Neural cell (in vitro differentiated cells): ENCODE results near the gene SLBP. TPM values are rescaled to one million over a fixed set of nuclear protein-coding genes. Genes with fewer than 3 reads are reported as not detected.

ENCODE experiments used
- H2AFZ ChIP-seq: fragments of 200-600, 300-800 bp; sonication (generic), shearing (Covaris generic); 2 replicates; pipeline ENCODE4 v1.6.0; 2014; ENCODE audit warnings: low read depth, mild to moderate bottlenecking, antibody characterized with exemption, low read length, moderate library complexity
- H3F3A ChIP-seq: fragments of 200-600 bp; shearing (Covaris generic); 2 replicates; pipeline ENCODE4 v1.6.1; 2016; ENCODE audit warnings: mild to moderate bottlenecking, moderate library complexity, mixed read lengths, antibody characterized with exemption, low read length; ENCODE audit not compliant: insufficient read depth, poor library complexity, severe bottlenecking
- H3K27ac ChIP-seq: fragments of 200-600, 300-800 bp; sonication (generic), shearing (Covaris generic); 2 replicates; pipeline ENCODE4 v1.5.1; 2014; ENCODE audit warnings: mild to moderate bottlenecking, low read length, moderate library complexity
- H3K27me3 ChIP-seq: fragments of 300-800, 200-600 bp; sonication (generic), shearing (Covaris generic); 2 replicates; pipeline ENCODE4 v1.6.0; 2014; ENCODE audit warnings: mild to moderate bottlenecking, low read depth, low read length, moderate library complexity; ENCODE audit not compliant: insufficient read depth
- H3K36me3 ChIP-seq: fragments of 300-800, 200-600 bp; sonication (generic), shearing (Covaris generic); 2 replicates; pipeline ENCODE4 v1.5.1; 2014; ENCODE audit warnings: mild to moderate bottlenecking, antibody characterized with exemption, low read length, moderate library complexity; ENCODE audit not compliant: insufficient read depth
- H3K4me2 ChIP-seq: fragments of 300-800, 200-600 bp; sonication (generic), shearing (Covaris generic); 2 replicates; pipeline ENCODE4 v1.6.0; 2014; ENCODE audit warnings: mild to moderate bottlenecking, low read length
- H3K4me3 ChIP-seq: fragments of 300-800, 200-600 bp; sonication (generic), shearing (Covaris generic); 2 replicates; pipeline ENCODE4 v1.5.1; 2014; ENCODE audit warnings: mild to moderate bottlenecking, low read length, moderate library complexity
- H3K79me2 ChIP-seq: fragments of 200-600 bp; shearing (Covaris generic); replicated peaks from 2 replicates; pipeline ENCODE4 v1.6.0; 2014; ENCODE audit warnings: mild to moderate bottlenecking, low read length, moderate library complexity; ENCODE audit not compliant: insufficient read depth
- H3K9ac ChIP-seq: fragments of 300-800, 200-600 bp; sonication (generic), shearing (Covaris generic); 2 replicates; pipeline ENCODE4 v1.6.1; 2016; ENCODE audit warnings: mild to moderate bottlenecking, low read length, mixed read lengths
- H3K9me2 ChIP-seq: fragments of 200-600 bp; shearing (Covaris generic); 2 replicates; pipeline ENCODE4 v1.6.1; 2016; ENCODE audit warnings: mild to moderate bottlenecking, low read length, mixed read lengths; ENCODE audit not compliant: insufficient read depth
- H3K9me3 ChIP-seq: fragments of 200-600, 300-800 bp; sonication (generic), shearing (Covaris generic); 2 replicates; pipeline ENCODE4 v1.6.1; 2016; ENCODE audit warnings: mild to moderate bottlenecking, mixed run types, low read length, moderate library complexity, mixed read lengths
- H4K20me1 ChIP-seq: fragments of 200-600 bp; shearing (Covaris generic); 2 replicates; pipeline ENCODE4 v1.6.1; 2016; ENCODE audit warnings: mild to moderate bottlenecking, mixed run types; ENCODE audit not compliant: insufficient read depth
- CTCF ChIP-seq: fragments of 450-650 bp; IDR thresholded peaks from 2 replicates; pipeline ENCODE4 v1.5.1; 2014; ENCODE audit warnings: antibody characterized with exemption, mild to moderate bottlenecking, moderate library complexity; ENCODE audit not compliant: poor library complexity, severe bottlenecking
- EP300 ChIP-seq: fragments of 450-650 bp; conservative IDR thresholded peaks from 2 replicates; pipeline ENCODE4 v1.6.1; 2014; ENCODE audit warnings: antibody characterized with exemption, mild to moderate bottlenecking, moderate library complexity; ENCODE audit not compliant: poor library complexity, severe bottlenecking
- EZH2 ChIP-seq: fragments of 200-600, 300-800 bp; shearing (Covaris generic), sonication (generic); IDR thresholded peaks from 2 replicates; pipeline ENCODE4 v1.6.1; 2014; ENCODE audit warnings: antibody characterized with exemption, low read length, borderline replicate concordance, mild to moderate bottlenecking; ENCODE audit not compliant: insufficient read depth, poor library complexity, severe bottlenecking
- MXI1 ChIP-seq: fragments of 450-650 bp; conservative IDR thresholded peaks from 2 replicates; pipeline ENCODE4 v1.6.1; 2014; ENCODE audit warnings: antibody characterized with exemption, mild to moderate bottlenecking; ENCODE audit not compliant: poor library complexity, severe bottlenecking
- POLR2AphosphoS5 ChIP-seq: IDR thresholded peaks from 2 replicates; pipeline ENCODE4 v1.6.1; 2012
- RAD21 ChIP-seq: fragments of 450-650 bp; conservative IDR thresholded peaks from 2 replicates; pipeline ENCODE4 v1.6.1; 2014; ENCODE audit warnings: antibody characterized with exemption, mild to moderate bottlenecking, moderate library complexity
- SMC3 ChIP-seq: fragments of 450-650 bp; conservative IDR thresholded peaks from 2 replicates; pipeline ENCODE4 v1.6.1; 2014; ENCODE audit warnings: antibody characterized with exemption, mild to moderate bottlenecking, moderate library complexity; ENCODE audit not compliant: poor library complexity
- TAF1 ChIP-seq: IDR thresholded peaks from 2 replicates; pipeline ENCODE4 v1.6.1; 2012; ENCODE audit warnings: low read depth
- polyA plus RNA-seq: library from polyadenylated mRNA; depleted of rRNA; stranded (reverse); fragments of >200 nt; gene quantifications from 2 replicates; pipeline ENCODE4 v1.2.3, GENCODE V29; 2014
- TF ChIP-seq, protein P1 (sequence below): IDR thresholded peaks from 2 replicates; pipeline ENCODE4 v1.6.1; 2012; ENCODE audit warnings: borderline replicate concordance

SLBP gene
- polyA plus RNA-seq, 1 donor from 2014 or later: 111 TPM

- Histone ChIP-seq H3K9ac (no peak overlapping the region), H3K9me3 (no peaks in the 10 kb centered on the region), H3K4me2 (no peak overlapping the region), H3F3A (no peaks in the 10 kb centered on the region), H2AFZ (no peak overlapping the region), H3K9me2 (no peaks in the 10 kb centered on the region), H3K79me2 (peaks cover 14% of the 10 kb centered on the region), H4K20me1 (no peaks in the 10 kb centered on the region), H3K36me3 (no peaks in the 10 kb centered on the region), H3K27me3 (no peaks in the 10 kb centered on the region), H3K4me3 (no peak overlapping the region), H3K27ac (no peak overlapping the region)
- TF ChIP-seq POLR2AphosphoS5 (no peak), TAF1 (no peak), SMC3 (no peak), EZH2 (no peak), RAD21 (no peak), MXI1 (no peak), CTCF (no peak), EP300 (no peak)
- TF ChIP-seq, protein P1, sequence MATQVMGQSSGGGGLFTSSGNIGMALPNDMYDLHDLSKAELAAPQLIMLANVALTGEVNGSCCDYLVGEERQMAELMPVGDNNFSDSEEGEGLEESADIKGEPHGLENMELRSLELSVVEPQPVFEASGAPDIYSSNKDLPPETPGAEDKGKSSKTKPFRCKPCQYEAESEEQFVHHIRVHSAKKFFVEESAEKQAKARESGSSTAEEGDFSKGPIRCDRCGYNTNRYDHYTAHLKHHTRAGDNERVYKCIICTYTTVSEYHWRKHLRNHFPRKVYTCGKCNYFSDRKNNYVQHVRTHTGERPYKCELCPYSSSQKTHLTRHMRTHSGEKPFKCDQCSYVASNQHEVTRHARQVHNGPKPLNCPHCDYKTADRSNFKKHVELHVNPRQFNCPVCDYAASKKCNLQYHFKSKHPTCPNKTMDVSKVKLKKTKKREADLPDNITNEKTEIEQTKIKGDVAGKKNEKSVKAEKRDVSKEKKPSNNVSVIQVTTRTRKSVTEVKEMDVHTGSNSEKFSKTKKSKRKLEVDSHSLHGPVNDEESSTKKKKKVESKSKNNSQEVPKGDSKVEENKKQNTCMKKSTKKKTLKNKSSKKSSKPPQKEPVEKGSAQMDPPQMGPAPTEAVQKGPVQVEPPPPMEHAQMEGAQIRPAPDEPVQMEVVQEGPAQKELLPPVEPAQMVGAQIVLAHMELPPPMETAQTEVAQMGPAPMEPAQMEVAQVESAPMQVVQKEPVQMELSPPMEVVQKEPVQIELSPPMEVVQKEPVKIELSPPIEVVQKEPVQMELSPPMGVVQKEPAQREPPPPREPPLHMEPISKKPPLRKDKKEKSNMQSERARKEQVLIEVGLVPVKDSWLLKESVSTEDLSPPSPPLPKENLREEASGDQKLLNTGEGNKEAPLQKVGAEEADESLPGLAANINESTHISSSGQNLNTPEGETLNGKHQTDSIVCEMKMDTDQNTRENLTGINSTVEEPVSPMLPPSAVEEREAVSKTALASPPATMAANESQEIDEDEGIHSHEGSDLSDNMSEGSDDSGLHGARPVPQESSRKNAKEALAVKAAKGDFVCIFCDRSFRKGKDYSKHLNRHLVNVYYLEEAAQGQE: no peak
Observed at GRCh38 chr4:1717129-1718094, 5.3 kb upstream of the SLBP start.

DNA sequence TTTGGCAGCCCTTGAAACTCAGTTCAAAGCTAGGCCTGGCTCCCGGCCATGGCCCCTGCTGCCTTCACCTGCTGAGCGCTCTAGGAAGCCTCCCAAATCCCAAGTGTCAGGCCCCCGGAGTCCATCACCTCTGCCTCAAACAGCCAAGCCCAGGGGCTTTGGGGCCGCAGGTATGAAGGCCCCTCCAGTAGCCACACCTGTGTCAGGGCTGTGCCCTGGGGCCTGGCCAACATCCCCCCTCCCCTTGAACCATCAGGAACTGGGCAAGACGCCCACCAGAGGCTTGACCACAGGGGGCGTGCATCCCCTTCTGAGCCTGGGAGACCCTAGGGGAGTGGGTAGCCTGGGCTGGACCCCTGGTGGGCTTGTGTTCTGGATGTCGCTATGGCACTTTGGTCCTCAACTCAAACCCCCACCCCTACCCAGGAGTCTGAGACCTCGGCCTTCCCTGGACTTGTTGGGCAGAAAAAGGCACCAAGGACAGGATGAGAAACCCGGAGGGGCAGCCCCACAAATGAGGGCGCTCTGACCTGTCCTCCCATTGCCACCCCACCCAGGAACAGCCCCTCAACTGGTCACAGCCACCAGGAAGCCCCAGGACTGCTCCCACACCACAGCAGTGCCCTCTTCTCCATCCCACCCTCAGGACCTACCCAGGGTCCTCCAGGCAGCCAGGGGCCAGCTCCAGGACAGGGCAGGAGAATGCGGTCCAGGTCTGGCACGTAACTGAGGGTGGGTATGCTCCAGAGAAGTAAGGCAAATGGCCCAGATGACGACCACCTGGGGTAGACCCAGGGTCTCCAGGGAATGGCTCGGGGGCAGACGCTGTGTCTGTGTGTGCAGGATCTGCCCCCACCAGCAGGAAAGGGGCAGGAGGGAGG is 4.2 kb upstream of the SLBP start:
- Histone ChIP-seq H3F3A (no peaks in the 10 kb centered on the region), H3K9ac (no peak overlapping the region), H3K4me2 (no peak overlapping the region), H3K27me3 (no peaks in the 10 kb centered on the region), H3K27ac (no peak overlapping the region), H2AFZ (no peak overlapping the region), H3K36me3 (no peaks in the 10 kb centered on the region), H4K20me1 (no peaks in the 10 kb centered on the region), H3K79me2 (peaks cover 10% of the 10 kb centered on the region), H3K9me2 (no peaks in the 10 kb centered on the region), H3K4me3 (no peak overlapping the region), H3K9me3 (no peaks in the 10 kb centered on the region)
- TF ChIP-seq SMC3: no peak
- no peak for TF ChIP-seq POLR2AphosphoS5
- TF ChIP-seq EP300: no peak
